Measurements from ENCODE around the gene FAM217A. TPM values are rescaled to one million over a fixed set of nuclear protein-coding genes. Genes with fewer than 3 reads are reported as not detected.

FAM217A gene
- total and polyA plus RNA-seq, 9 of the 15 experiments (the other 6 are each of a cell fraction or from before 2014, with no cell fraction given), result not detected

- CTCF ChIA-PET (ENCODE audit: low intra/inter-chr PET ratio), result no interaction called here
- Histone ChIP-seq H3K9me3 (replicated peaks; ENCODE audit: control insufficient read depth, insufficient read depth, low read depth, low read length) (no peaks in the 10 kb centered on the region), H3K9ac (ENCODE audit: insufficient read depth in 1 of 2, low read depth in 2 of 2, low read length in 2 of 2) (no peak overlapping the region), H3K4me2 (ENCODE audit: insufficient read depth, low read length) (no peak overlapping the region), H2AFZ (ENCODE audit: low read depth, low read length) (no peak overlapping the region), H3K27ac (ENCODE audit: extremely low read depth, low read depth, low read length) (no peak overlapping the region), H3K27me3 (ENCODE audit: control insufficient read depth in 2 of 2, insufficient read depth in 2 of 2, low read length in 2 of 2) (no peaks in the 10 kb centered on the region), H3K4me3 (no peak overlapping the region), H4K20me1 (replicated peaks; ENCODE audit: control insufficient read depth, insufficient read depth, low read length) (no peaks in the 10 kb centered on the region), H3K9me1 (ENCODE audit: control insufficient read depth, insufficient read depth, low read length) (no peaks in the 10 kb centered on the region), H3K4me1 (replicated peaks in 1 of 2; ENCODE audit: control insufficient read depth in 2 of 2, insufficient read depth in 2 of 2, low read length in 2 of 2) (peaks cover 0 to 5% of the 10 kb centered on the region in 2 experiments; a peak in 1 of 5 replicates), H3K36me3 (ENCODE audit: control insufficient read depth, insufficient read depth, low read length) (peaks cover 91% of the 10 kb centered on the region), H3K79me2 (ENCODE audit: control insufficient read depth, insufficient read depth, low read length) (peaks cover 85% of the 10 kb centered on the region)
- DNase-seq (ENCODE audit: extremely low read depth in 1 of 4, low spot score in 3 of 4) (no peak), ATAC-seq (peak; percentile 33; the same call in 2 of the 3 replicates), FAIRE-seq (no peak)
- in situ Hi-C loops (cut with MboI), result no loop called here
- POLR2A ChIA-PET, result interaction anchor here (0.8 to 2.0 kb wide), 4 partner anchors 10 to 18 kb away, joined by 3 to 12 read pairs (median 6); a partner anchor contains a TSS
- WGBS (ENCODE audit: insufficient coverage, low coverage, missing lambda C conversion rate), result 98% methylated on average over 5 of the region's 5 CpGs
- TF ChIP-seq ZFP1 (CRISPR knock-in tag; IDR thresholded peaks at IDR 0.05) (no peak), ARID4B (CRISPR knock-in tag; IDR thresholded peaks at IDR 0.05) (no peak), ZNF121 (CRISPR knock-in tag; conservative IDR thresholded peaks at IDR 0.05) (peak; percentile 51), ZNF197 (CRISPR knock-in tag; IDR thresholded peaks at IDR 0.05; ENCODE audit: low read depth) (no peak), ZNF639 (CRISPR knock-in tag; conservative IDR thresholded peaks at IDR 0.05 in 1 of 2, IDR thresholded peaks at IDR 0.05 in 1 of 2) (no peak), HDAC1 (IDR thresholded peaks at IDR 0.05) (no peak), NRF1 (conservative IDR thresholded peaks at IDR 0.05 in 1 of 2, IDR thresholded peaks at IDR 0.05 in 1 of 2) (no peak), EP300 (IDR thresholded peaks at IDR 0.05; ENCODE audit: low read length) (no peak)
- no TSS peak for BruUV-seq (replicated peaks)
- intact Hi-C loops (cut with micrococcal nuclease), result no loop called here
These were observed 42.4 kb downstream of the FAM217A start for GRCh38 chr6:4036581-4036980.
